Epithelial cell of proximal tubule (primary cell): ENCODE results near the gene CFAP251. TPM values are rescaled to one million over a fixed set of nuclear protein-coding genes. Genes with fewer than 3 reads are reported as not detected.

Source experiments
- DNase-seq: peaks from one replicate; pipeline ENCODE4 v3.0.0-alpha.2; 2011; ENCODE audit warnings: low read depth
- H3K4me3 ChIP-seq: 2 replicates; pipeline ENCODE4 v1.5.1; 2011; ENCODE audit warnings: low read depth, mild to moderate bottlenecking, low read length
- CTCF ChIP-seq: conservative IDR thresholded peaks from 2 replicates; pipeline ENCODE4 v1.5.1; 2012; ENCODE audit warnings: low read depth, mild to moderate bottlenecking, low read length
- total RNA-seq: library from RNA; depleted of rRNA; stranded (reverse); fragments of >200 nt; gene quantifications from 2 replicates; pipeline ENCODE4 v1.2.3, GENCODE V29; 2015

The CFAP251 gene
- total RNA-seq, 1 donor from 2014 or later = 4.6 TPM

GRCh38 chr12:121946313-121947025 lies 28.1 kb downstream of the CFAP251 start:
- DNase-seq = no peak
- no peak for TF ChIP-seq CTCF
- no peak overlapping the region for H3K4me3 ChIP-seq

- TF ChIP-seq CTCF = no peak
- no peak for DNase-seq
- no peak overlapping the region for H3K4me3 ChIP-seq
Observed at GRCh38 chr12:121947981-121948380, 29.6 kb downstream of the CFAP251 start.

- DNase-seq = no peak
- no peak overlapping the region for H3K4me3 ChIP-seq
- no peak for TF ChIP-seq CTCF
Observed at GRCh38 chr12:121949648-121950397, 31.4 kb downstream of the CFAP251 start.

- H3K4me3 ChIP-seq = no peak overlapping the region
- TF ChIP-seq CTCF = no peak
- no peak for DNase-seq
Observed at GRCh38 chr12:121953117-121953692, 34.8 kb downstream of the CFAP251 start.

GRCh38 chr12:121953695-121954094 lies 35.3 kb downstream of the CFAP251 start:
- DNase-seq = no peak
- H3K4me3 ChIP-seq = no peak overlapping the region
- TF ChIP-seq CTCF = no peak

DNA sequence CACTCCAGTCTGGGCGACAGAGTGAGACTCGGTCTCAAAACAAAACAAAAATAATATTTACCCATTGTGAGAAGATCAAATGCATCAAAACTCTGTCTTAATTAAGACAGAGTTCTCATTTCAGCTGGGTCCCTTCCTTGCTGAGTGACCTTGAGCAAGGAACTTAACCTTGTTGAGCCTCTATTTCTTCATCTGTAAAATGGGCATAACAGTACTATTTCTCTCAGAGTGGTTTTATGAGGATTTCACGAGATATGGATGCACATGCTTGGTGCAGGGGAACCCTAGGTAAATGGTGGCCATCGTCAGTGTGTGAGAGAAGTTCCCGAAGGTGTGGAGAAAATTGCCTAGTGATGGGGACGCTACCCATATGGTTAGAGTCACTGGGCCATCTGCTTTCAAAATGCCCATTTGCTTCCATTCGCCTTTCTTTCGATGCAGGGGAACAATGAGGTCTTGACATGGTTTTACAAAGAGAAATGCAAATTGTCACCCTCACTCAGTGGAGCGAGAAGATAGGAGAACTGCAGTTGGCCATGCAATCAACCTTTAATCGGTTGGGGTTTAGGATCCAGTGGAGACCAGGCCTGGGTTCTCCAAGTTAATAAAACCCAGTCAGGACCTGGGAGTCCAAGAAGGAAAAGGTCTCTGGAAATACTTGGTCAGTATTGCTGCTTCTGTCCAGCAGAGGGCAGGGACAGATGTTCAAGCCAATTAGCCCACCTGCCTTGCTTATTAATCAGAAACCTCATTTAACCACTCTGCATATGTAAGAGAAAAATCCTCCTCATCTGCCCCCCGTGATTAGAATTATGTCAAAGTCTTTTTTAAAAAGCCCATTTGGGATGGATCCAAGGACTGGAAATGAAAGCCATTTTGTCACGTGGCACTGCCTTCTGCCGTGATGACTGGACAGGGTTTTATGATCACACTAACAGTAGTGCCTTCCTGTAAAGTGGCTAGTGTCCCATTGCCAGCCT lies 37.2 kb downstream of the CFAP251 start:
- no peak overlapping the region for H3K4me3 ChIP-seq
- peak; percentile 82 for TF ChIP-seq CTCF
- no peak for DNase-seq
